T-helper 9 cell (primary cell): Measurements from ENCODE around the gene HASPIN.

ENCODE experiments used
- DNase-seq: peaks from one replicate; pipeline ENCODE4 v3.0.0-alpha.2; 2020
- total RNA-seq, 2 donors: gene quantifications; one replicate each; lab custom pipeline; 2026; lab: John Stamatoyannopoulos, UW

Gene HASPIN
- total RNA-seq, result 0.24 to 0.77 reads per million in 2 donors

- peak; percentile 92 for DNase-seq
Measured at GRCh38 chr17:3723556-3724377, at the start of gene HASPIN. Gene HASPIN, plus strand, starts transcription at chr17:3723903. Its CDS starts 33 bp downstream, at chr17:3723936.

GRCh38 chr17:3675886-3676285, 47.8 kb upstream of the HASPIN start:
- DNase-seq, result no peak

- no peak for DNase-seq
Measured at GRCh38 chr17:3678095-3678820, 45.4 kb upstream of the HASPIN start.

GRCh38 chr17:3678821-3679530, 44.7 kb upstream of the HASPIN start:
- no peak for DNase-seq

GRCh38 chr17:3679531-3680126, 44.1 kb upstream of the HASPIN start:
- DNase-seq, result no peak

GRCh38 chr17:3681057-3681456, 42.6 kb upstream of the HASPIN start:
- DNase-seq, result no peak

GRCh38 chr17:3681565-3681964, 42.1 kb upstream of the HASPIN start:
- DNase-seq, result no peak

- DNase-seq, result no peak
Measured at GRCh38 chr17:3682033-3682432, 41.7 kb upstream of the HASPIN start.

- DNase-seq, result peak; percentile 46
Measured at GRCh38 chr17:3683054-3683511, 40.6 kb upstream of the HASPIN start.

GRCh38 chr17:3685174-3685573, 38.5 kb upstream of the HASPIN start:
- DNase-seq, result no peak

GRCh38 chr17:3688027-3688553, 35.6 kb upstream of the HASPIN start:
- DNase-seq, result no peak

- no peak for DNase-seq
Measured at GRCh38 chr17:3688852-3689261, 34.8 kb upstream of the HASPIN start.

- DNase-seq, result no peak
Measured at GRCh38 chr17:3689262-3690093, 34.2 kb upstream of the HASPIN start.

- no peak for DNase-seq
Measured at GRCh38 chr17:3690094-3690715, 33.5 kb upstream of the HASPIN start.

- DNase-seq, result no peak
Measured at GRCh38 chr17:3691617-3692067, 32.1 kb upstream of the HASPIN start.

- no peak for DNase-seq
Measured at GRCh38 chr17:3692346-3692745, 31.4 kb upstream of the HASPIN start.

- DNase-seq, result no peak
Measured at GRCh38 chr17:3693141-3693540, 30.6 kb upstream of the HASPIN start.

GRCh38 chr17:3693829-3694231, 29.9 kb upstream of the HASPIN start:
- DNase-seq, result no peak

- no peak for DNase-seq
Measured at GRCh38 chr17:3695129-3695722, 28.5 kb upstream of the HASPIN start.

GRCh38 chr17:3695723-3696411, 27.8 kb upstream of the HASPIN start, which contains the start of gene P2RX5:
Gene P2RX5, minus strand, starts transcription at chr17:3696155. Its CDS starts 150 bp downstream, at chr17:3696005.
- DNase-seq, result peak; percentile 9
